GM12875 (cell line): ENCODE results near the gene CGB1.
A peak's percentile ranks its signal among the peaks of the same experiment; 100 is the strongest.
"Not testable (repeated sequence)": the region's sequence is repeated elsewhere in the genome, so short reads cannot be mapped to it uniquely, and the experiment has no call there.

ENCODE experiments used
- H3K4me3 ChIP-seq: one replicate; pipeline ENCODE4 v1.5.1; 2011; ENCODE audit warnings: low read depth, low read length, control low read depth
- TF ChIP-seq, protein P1 (sequence below): IDR thresholded peaks from 2 replicates; pipeline ENCODE4 v1.5.1; 2011; ENCODE audit warnings: low read depth, mild to moderate bottlenecking, control low read depth, inconsistent platforms, low read length, moderate library complexity, borderline replicate concordance; ENCODE audit not compliant: insufficient read depth

The CGB1 gene

DNA sequence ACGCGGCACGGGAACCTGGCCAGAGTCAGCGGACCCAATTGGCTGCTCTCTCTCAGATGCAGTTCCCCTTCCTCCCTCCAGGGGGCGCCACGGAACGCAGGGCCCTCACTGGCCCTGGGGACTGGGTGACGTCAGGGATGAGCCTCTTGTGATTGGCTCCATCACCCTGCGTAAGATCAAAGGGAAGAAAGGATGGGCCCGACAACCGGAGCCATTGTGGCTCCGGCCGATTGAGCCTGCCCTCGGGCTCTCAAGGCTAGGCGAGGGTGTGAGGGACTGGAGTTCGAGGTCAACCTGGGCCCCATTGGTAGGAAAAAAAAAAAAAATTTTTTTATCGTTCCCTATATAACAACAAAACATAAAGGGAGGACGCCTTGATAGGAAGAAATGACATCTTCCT, at the start of gene CGB1:
CGB1 (minus strand) TSS at position 81 of the 400 bp plus-strand sequence. CDS start 184 bp downstream, outside the sequence.
- TF ChIP-seq, protein P1, sequence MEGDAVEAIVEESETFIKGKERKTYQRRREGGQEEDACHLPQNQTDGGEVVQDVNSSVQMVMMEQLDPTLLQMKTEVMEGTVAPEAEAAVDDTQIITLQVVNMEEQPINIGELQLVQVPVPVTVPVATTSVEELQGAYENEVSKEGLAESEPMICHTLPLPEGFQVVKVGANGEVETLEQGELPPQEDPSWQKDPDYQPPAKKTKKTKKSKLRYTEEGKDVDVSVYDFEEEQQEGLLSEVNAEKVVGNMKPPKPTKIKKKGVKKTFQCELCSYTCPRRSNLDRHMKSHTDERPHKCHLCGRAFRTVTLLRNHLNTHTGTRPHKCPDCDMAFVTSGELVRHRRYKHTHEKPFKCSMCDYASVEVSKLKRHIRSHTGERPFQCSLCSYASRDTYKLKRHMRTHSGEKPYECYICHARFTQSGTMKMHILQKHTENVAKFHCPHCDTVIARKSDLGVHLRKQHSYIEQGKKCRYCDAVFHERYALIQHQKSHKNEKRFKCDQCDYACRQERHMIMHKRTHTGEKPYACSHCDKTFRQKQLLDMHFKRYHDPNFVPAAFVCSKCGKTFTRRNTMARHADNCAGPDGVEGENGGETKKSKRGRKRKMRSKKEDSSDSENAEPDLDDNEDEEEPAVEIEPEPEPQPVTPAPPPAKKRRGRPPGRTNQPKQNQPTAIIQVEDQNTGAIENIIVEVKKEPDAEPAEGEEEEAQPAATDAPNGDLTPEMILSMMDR: peak; percentile 67
- not testable (repeated sequence) for H3K4me3 ChIP-seq

DNA sequence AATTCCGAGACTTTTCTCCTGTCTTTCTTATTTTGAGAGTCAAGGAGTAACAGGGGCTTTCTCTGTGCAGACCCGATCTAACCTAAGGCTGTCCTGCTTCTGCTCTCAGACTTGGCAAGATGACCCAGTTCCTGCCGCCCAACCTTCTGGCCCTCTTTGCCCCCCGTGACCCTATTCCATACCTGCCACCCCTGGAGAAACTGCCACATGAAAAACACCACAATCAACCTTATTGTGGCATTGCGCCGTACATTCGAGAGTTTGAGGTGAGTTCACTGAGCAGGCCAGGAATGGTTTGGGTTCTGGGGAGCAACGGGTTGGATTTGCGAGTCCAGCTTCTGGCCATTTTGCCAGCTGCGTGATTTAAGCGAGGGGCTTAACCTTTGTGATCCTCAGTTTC, 49.6 kb upstream of the CGB1 start:
- TF ChIP-seq, protein P1: no peak
- peak overlapping the region; percentile 100 for H3K4me3 ChIP-seq

GRCh38 chr19:49085868-49086232, 49.2 kb upstream of the CGB1 start:
- TF ChIP-seq, protein P1: no peak
- peak overlapping the region; percentile 100 for H3K4me3 ChIP-seq

- H3K4me3 ChIP-seq: peak within 1 kb of the TSS; percentile 100
- TF ChIP-seq, protein P1: no peak
These were observed 48.5 kb upstream of the CGB1 start, which contains the start of gene SNRNP70 for GRCh38 chr19:49085020-49085867. TSS of gene SNRNP70 (plus strand) at chr19:49085451. CDS start at chr19:49086415, 964 bp downstream.

GRCh38 chr19:49084206-49085019, 47.7 kb upstream of the CGB1 start:
- peak overlapping the region; percentile 100 for H3K4me3 ChIP-seq
- TF ChIP-seq, protein P1: no peak

- TF ChIP-seq, protein P1: no peak
- no peak overlapping the region for H3K4me3 ChIP-seq
These were observed 44.6 kb upstream of the CGB1 start for GRCh38 chr19:49081273-49081672.

DNA sequence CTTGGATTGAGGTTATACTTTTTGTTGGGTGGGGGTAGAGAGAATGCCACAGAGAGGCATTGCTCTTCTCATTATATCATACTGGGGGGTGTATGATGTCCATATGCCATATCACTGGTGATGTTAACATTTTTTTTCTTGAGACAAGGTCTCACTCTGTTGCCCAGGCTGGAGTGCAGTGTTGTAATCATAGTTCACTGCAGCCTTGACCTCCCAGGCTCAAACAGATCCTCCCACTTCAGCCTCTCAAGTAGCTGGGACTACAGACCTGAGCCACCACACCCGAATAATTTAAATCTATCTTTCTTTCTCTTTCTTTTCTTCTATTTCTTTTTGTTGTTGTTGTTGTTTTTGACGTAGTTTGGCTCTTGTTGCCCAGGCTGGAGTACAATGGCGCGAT, 43.7 kb upstream of the CGB1 start:
- no peak overlapping the region for H3K4me3 ChIP-seq
- TF ChIP-seq, protein P1: no peak
